ENCODE measurements around the gene CRIP1.

Gene CRIP1

DNA sequence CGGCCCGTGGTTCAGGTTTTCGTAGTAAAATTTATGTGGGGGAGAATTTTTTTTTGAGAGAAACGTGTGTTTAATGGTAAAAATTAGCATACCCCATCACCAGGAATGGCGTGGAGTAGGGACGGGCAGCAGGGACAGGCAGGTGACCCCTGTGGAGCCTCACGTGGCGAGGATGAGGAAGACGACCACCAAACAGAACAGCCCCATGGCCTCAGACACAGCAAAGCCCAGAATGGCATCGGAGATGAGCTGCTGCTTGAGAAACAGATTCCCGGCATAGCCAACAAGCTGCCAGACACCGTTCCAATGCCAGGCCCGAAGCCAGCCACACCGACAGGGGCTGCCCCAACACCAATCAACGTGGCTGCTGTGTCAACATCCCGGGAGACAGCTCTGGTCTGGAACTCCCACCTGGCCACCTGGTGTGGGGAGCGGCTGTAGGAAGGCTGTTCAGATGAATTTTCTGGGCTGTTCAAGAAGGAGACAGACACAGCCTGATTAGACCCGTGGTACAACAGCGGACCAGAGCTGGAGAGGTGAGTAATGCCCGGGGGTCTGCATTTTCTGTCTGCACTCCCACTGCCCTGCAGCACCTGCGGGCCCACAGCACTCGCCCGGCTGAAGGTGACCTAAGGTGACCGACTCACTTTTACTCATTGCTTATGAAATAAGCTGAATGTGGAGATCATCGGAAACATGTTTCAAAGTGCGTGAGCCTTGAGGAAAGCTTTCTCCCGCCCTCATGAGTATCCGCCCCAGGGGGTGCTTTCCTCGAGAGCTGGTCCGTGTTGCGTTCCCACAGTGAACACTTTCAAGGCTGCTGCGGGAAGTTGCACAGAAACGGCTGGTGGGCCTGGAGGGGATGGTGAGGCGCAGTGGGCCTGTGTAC, 50.2 kb downstream of the CRIP1 start:
- no peak for DNase-seq

- no peak for DNase-seq
Observed at GRCh38 chr14:105537580-105538474, 51.1 kb downstream of the CRIP1 start.

Measured in amniotic stem cell (primary cell).